ENCODE data around the gene RPL13A.

Gene RPL13A

GRCh38 chr19:49512970-49513745, 25.8 kb downstream of the RPL13A start:
- peak; percentile 44 to 69 for DNase-seq

- no peak for DNase-seq
Observed at GRCh38 chr19:49513746-49514118, 26.3 kb downstream of the RPL13A start.

GRCh38 chr19:49514151-49514550, 26.7 kb downstream of the RPL13A start:
- DNase-seq: no peak

GRCh38 chr19:49515767-49516166, 28.4 kb downstream of the RPL13A start:
- no peak for DNase-seq

GRCh38 chr19:49518033-49518432, 30.6 kb downstream of the RPL13A start:
- no peak for DNase-seq

GRCh38 chr19:49520705-49521319, 33.4 kb downstream of the RPL13A start:
- DNase-seq: no peak

- no peak for DNase-seq
Observed at GRCh38 chr19:49524812-49525455, 37.5 kb downstream of the RPL13A start.

GRCh38 chr19:49528211-49528771, 40.9 kb downstream of the RPL13A start:
- no peak for DNase-seq

- DNase-seq: no peak
Observed at GRCh38 chr19:49530708-49531107, 43.3 kb downstream of the RPL13A start.

- peak; percentile 54 to 60 for DNase-seq
Observed at GRCh38 chr19:49533551-49534488, 46.4 kb downstream of the RPL13A start.

GRCh38 chr19:49534632-49535385, 47.4 kb downstream of the RPL13A start:
- DNase-seq: no peak

- no peak for DNase-seq
Observed at GRCh38 chr19:49536921-49537462, 49.6 kb downstream of the RPL13A start.

GRCh38 chr19:49538643-49539042, 51.2 kb downstream of the RPL13A start:
- no peak for DNase-seq

- no peak for DNase-seq
Observed at GRCh38 chr19:49539192-49539952, 52.0 kb downstream of the RPL13A start.
